HepG2 (cell line): ENCODE measurements around the gene TEKT5. TPM values are rescaled to one million over a fixed set of nuclear protein-coding genes. Genes with fewer than 3 reads are reported as not detected.

Experiments used
- HES4 ChIP-seq: sonication (generic); formaldehyde crosslinking; IDR thresholded peaks from 2 replicates; pipeline ENCODE4 v1.9.0; 2021; ENCODE audit warnings: mild to moderate bottlenecking, missing genetic modification reagents, borderline replicate concordance
- HNF4A ChIP-seq: sonication (generic); formaldehyde crosslinking; IDR thresholded peaks from 2 replicates; pipeline ENCODE4 v1.4.0; 2020; ENCODE audit warnings: missing genetic modification reagents
- IRF1 ChIP-seq: sonication (generic); formaldehyde crosslinking; IDR thresholded peaks from 2 replicates; pipeline ENCODE4 v1.4.0; 2020; ENCODE audit warnings: low read depth, mild to moderate bottlenecking, missing genetic modification reagents
- JUNB ChIP-seq: sonication (generic); formaldehyde crosslinking; IDR thresholded peaks from 2 replicates; pipeline ENCODE4 v1.8.0; 2022; ENCODE audit warnings: missing genetic modification reagents, mild to moderate bottlenecking, borderline replicate concordance
- KDM6A ChIP-seq: IDR thresholded peaks from 2 replicates; pipeline ENCODE4 v1.6.1; 2016; ENCODE audit warnings: low read depth
- SKIL ChIP-seq: sonication (generic); formaldehyde crosslinking; IDR thresholded peaks from 2 replicates; pipeline ENCODE4 v1.8.0; 2022; ENCODE audit warnings: missing genetic modification reagents, mild to moderate bottlenecking, moderate library complexity, borderline replicate concordance
- U2AF1 ChIP-seq: fragments of 200-400 bp; formaldehyde crosslinking; optimal IDR thresholded peaks from 2 replicates; pipeline ENCODE3; 2017; ENCODE audit warnings: mild to moderate bottlenecking, low read depth, low read length
- ZEB1 ChIP-seq: IDR thresholded peaks from 2 replicates; pipeline ENCODE4 v1.6.1; 2012; ENCODE audit warnings: mild to moderate bottlenecking, low read depth, inconsistent platforms; ENCODE audit not compliant: insufficient replicate concordance
- ZMYM3 ChIP-seq: sonication (generic); formaldehyde crosslinking; IDR thresholded peaks from 2 replicates; pipeline ENCODE4 v1.5.1; 2020; ENCODE audit warnings: mild to moderate bottlenecking, missing genetic modification reagents
- ZNF136 ChIP-seq: sonication (generic); formaldehyde crosslinking; IDR thresholded peaks from 2 replicates; pipeline ENCODE4 v1.8.1; 2022; ENCODE audit warnings: low read depth, mild to moderate bottlenecking, moderate library complexity, missing genetic modification reagents
- ZNF296 ChIP-seq: sonication (generic); formaldehyde crosslinking; conservative IDR thresholded peaks from 2 replicates; pipeline ENCODE4 v1.5.0; 2020; ENCODE audit warnings: mild to moderate bottlenecking, missing genetic modification reagents
- ZNF883 ChIP-seq: sonication (generic); formaldehyde crosslinking; IDR thresholded peaks from 2 replicates; pipeline ENCODE4 v1.5.1; 2020; ENCODE audit warnings: mild to moderate bottlenecking, missing genetic modification reagents; ENCODE audit errors: not compliant biosample characterization
- polyA plus RNA-seq, 8 experiments: library from polyadenylated mRNA; depleted of rRNA in 3 of 8; stranded (reverse) in 7 of 8; unstranded in 1 of 8; fragments of >200 nt; fragmentation: Illumina TruSeq in 4 of 8; extraction: Trizol in 4 of 8; gene quantifications; 2 replicates each; pipeline versions ENCODE4 v1.2.1 to v1.2.3, GENCODE V29; 2011 to 2016; ENCODE audit warnings: low read depth in 4 of 8, missing spikeins in 1 of 8, mixed read lengths in 1 of 8; ENCODE audit not compliant: insufficient read depth in 1 of 8
- total RNA-seq, 5 experiments: library from RNA; depleted of rRNA; stranded (reverse); fragments of >200 nt; fragmentation: Illumina TruSeq; extraction: Trizol; gene quantifications; 2 replicates each; pipeline ENCODE4 v1.2.3, GENCODE V29; 2016; ENCODE audit warnings: low read depth in 1 of 5

TEKT5 gene
- total and polyA plus RNA-seq, 2 of the 13 experiments (the other 11 are each of a cell fraction or from before 2014, with no cell fraction given): 0.16 TPM; not detected in 1

DNA sequence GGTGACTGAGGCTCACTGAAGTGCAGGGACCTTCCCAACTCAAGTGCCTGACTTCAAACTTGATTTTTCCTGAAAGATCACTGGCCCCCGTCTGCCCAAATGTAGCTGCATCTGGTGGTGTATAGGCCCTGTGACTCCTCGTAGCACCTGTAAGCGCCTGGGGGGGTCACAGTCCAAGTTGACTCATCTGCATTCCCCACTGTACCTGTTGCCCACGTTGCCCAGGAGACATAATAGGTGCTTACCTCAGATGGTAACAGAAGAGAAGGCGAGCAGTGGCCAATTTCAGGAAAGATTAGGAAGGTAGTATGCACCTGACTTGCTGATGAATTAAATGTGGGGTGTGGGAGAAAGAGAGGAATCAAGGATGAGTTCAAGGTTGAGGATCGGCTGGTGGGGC, 70.2 kb downstream of the TEKT5 start (continued):
- TF ChIP-seq JUNB (CRISPR knock-in tag) (no peak), SKIL (CRISPR knock-in tag) (no peak), U2AF1 (no peak), IRF1 (CRISPR knock-in tag) (no peak), ZEB1 (peak; percentile 96), HNF4A (CRISPR knock-in tag) (0 out of 2 replicates have a peak, but pooled peaks have one; percentile 37), HES4 (CRISPR knock-in tag) (no peak), KDM6A (CRISPR knock-in tag) (no peak), ZNF296 (CRISPR knock-in tag) (0 out of 2 replicates have a peak, but pooled peaks have one; percentile 30), ZMYM3 (CRISPR knock-in tag) (no peak), ZNF883 (no peak), ZNF136 (no peak)
